Effector CD4-positive, alpha-beta T cell (primary cell): ENCODE measurements around the gene COX11.

Source experiments
- DNase-seq: peaks from one replicate; pipeline ENCODE4 v3.0.0-alpha.2; 2020

The COX11 gene

DNA sequence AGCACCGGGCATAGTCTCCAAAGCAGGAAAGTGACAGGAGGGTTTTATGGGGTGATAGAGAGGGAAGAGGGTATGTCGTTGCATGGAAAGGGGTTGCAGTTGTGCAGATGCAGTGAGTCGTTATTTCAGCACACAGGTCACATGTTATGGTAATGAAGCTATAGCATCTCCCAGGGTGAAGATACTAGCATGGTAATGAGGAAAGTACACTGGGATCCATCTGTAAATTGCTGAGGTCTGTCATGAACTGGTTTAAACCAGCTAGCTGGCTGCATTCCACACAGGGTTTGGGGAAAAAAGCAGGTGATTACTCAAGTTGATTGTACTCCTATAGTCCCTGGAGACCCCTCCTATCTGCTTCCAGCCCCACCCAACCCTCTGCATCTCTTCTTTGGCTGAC lies 11.7 kb downstream of the COX11 start:
- DNase-seq, result no peak

DNA sequence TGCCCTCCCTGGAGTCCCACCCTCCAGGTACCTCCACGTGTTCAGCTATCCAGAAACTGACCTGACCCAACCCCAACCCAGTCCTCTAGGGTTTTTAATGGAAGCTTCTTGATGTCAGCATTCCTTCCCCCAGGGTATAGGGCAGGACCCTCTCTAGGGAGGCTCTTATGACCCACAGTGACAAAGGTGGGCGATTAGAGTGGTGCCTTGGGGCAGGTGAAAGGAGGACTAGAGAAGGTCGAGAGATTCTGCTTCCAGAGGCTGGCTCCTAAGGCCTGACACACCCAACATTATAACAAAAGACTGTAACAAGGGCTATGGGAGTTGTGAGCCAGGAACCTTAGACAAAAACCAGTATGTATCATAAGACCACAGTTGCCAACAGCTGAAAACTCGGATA lies 17.2 kb downstream of the COX11 start:
- no peak for DNase-seq

DNA sequence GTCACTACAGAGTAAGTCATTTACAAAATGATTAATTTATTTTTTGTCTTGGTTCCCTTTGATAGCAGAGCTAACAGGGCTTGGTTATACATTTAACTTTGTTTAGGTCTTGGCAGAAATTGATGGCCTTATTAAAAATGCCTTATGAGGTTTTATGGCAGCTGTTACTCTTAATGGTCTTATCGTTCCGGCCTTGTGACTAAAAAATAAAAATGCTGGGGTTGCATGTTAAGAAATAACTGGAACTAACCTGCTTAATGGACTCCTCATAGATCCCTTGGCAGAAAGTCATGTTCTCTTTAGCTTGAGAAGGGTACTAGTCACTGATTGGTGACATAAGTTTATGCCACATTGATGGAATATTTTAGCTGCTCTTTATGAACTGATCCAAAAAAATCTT lies 18.3 kb downstream of the COX11 start:
- no peak for DNase-seq

DNA sequence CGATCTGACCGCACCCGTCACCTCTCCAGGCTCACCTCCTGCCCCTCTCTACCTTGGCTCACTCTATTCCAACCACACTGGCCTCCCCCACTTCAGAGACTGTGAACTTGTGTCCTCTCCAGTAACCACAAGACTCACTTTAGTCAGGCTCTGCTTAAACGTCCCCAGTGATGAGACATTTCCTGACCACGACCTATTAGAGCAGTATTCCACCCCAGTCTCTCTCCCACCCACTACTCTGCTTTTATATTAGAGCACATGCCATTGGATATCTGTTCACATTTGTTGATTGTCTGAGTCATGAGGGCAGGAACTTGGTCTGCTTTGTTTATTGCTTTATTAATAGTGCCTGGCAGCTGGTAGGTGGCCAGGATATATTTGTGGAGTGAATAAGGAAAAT lies 20.1 kb downstream of the COX11 start:
- no peak for DNase-seq

DNA sequence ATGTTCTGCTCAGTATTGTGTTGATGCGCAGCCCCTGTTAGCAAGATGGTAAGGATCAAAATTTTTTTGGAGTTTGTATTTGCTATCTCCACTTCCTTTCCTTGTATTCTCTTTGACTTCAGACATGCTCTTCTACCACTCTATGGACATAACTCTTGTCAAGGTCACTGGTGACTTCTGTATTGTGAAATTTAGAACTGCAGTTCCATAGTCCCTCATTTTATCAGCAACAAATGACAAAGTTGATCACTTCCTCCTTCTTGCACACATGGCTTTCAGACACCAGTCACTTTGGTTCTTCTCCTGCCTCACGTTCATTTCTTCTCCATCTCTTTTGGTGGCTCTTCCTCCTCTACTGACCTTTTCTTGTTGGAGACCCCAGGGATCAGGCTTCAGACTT lies 21.1 kb downstream of the COX11 start:
- no peak for DNase-seq

DNA sequence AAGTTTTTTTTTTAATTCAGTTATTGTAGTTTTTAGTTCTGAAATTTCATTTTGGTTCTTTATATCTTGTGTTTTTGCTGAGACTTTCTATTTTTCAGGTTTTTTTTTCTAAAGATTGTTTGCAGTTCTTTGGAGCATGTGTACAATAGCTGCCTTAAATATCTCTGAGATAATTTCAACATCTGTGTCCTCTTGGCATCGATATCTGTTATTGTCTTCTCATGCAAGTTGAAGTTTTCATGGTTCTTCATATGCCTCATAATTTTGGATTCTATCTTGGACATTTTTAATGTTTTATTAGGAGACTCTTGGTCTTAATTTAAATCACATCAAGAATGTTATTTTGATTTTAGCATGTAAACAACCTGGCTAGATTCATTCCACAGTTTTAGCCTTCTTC lies 22.8 kb downstream of the COX11 start:
- DNase-seq, result no peak

DNA sequence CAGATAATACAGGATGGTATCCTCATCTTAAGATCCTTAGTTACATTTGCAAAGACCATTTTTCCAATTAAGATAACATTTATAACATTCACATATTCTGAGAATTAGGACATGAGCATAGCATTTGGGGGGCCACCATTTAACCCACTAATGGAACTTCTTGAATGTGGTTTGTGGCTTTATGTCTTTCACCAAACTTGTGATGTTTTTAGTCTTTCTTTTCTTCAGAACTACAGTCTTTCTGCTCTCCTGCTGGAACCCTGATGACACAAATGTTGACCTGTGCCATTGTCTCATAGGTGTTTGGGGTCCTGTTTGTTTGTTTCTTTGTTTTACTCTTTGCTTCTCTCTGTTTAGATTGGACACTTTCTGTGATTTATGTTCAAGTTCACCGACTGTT lies 23.2 kb downstream of the COX11 start:
- DNase-seq, result no peak

DNA sequence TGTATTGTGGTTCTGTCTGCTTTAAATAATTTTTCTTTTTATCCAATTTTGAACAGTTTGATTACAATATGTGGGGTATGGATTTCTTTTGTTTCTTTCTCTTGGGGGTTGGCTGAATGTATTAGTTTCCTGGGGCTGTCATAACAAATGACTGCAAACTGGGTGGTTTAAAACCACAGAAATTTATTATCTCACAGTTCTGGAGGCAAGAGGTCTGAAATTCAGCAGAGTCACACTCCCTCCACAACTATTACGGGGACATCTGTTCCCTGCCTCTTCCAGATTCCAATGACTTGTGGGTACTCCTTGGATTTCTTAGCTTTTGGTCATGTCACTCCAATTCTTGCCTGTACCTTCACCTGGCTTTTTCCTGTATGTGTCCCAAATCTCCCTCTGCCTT lies 23.7 kb downstream of the COX11 start:
- no peak for DNase-seq

DNA sequence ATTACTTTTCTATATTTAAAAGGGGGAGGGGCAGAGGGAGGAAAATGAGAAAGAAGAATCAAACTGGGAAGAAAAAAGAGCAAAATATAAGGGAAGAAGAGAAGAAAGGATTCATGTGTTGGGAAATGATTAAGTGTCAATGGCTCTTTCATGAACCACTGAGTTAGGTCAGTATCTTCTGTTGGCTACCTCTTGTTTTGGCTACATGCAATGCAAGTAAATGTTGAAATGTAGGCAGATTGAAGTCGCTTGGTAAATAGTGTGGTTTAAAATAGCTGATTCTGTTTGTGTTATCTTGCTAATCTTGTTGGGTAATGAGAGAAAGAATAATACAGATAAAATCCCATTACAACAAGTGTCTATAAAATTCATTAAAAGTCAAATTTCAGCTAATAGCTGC lies 27.2 kb downstream of the COX11 start:
- DNase-seq, result no peak

DNA sequence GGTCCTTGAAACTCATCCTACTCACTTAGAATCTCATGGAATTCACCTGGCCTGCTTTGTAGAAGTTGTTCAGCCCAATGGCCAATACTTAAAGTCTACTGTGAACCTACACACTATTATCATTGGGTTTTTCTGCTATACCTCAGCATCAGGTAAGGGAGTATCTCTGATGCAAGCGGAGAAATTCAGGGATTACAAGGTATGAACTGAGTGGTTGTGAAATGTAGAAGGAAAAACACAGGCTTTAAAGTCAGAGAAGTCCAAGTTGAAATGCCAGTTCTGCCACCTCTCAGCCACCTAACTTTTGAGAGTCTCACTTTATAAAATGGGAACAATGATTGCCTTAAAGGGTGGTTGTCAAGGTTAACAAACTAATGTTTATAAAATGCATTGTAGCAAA lies 31.0 kb downstream of the COX11 start:
- DNase-seq, result no peak

DNA sequence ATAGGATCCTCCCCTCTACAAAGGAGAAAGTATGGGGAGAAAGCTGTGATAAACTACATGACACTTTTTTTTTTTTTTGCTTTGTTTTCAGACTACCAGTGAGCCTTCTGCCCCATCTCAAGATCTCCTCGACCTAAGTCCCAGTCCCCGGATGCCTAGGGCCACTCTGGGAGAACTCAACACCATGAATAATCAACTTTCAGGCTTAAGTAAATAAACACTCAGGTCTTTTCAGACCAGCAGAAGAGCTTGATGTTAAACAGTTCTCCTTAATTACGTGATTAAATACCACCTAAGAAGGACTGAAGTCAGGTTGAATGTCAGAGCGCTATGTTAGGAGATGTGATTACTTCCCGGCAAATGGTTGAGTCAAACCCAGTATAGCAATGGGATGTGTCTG lies 31.4 kb downstream of the COX11 start:
- no peak for DNase-seq

DNA sequence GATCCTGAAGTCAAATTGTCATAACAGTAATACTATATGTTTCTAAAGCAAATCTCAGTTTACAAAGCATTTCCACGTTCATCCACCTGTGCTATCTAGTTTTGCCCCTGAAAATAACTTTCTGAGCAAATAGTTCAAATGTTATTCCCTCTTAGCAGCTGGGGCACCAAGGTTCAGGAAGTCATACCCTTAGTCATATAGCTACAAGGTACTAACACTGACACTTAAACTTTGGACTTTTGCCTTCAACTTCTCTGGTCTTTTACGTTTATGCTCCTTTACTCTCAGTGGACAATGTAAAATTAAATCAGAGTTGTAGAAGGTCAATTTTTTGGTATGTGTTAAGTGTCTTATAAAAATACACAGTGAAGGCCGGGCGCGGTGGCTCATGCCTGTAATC lies 33.0 kb downstream of the COX11 start:
- no peak for DNase-seq

DNA sequence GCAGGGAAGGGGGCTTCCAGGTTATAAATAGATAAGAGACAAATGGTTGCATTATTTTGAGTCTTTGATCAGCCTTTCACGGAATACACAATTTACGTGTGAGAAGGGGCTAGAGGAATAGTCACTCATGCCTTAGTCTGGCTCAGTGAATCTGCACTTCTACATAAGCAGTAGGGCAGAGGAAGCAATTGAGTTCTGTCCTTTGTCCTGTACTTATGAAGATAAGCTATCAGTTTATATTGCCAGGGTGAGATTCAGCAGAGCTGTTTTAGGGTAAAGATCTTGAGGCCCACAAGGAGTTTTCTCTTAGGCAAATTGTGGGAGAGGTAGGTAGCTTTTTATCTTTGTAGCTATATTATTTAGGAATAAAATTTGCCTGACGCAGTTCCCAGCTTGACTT lies 34.5 kb downstream of the COX11 start:
- no peak for DNase-seq

DNA sequence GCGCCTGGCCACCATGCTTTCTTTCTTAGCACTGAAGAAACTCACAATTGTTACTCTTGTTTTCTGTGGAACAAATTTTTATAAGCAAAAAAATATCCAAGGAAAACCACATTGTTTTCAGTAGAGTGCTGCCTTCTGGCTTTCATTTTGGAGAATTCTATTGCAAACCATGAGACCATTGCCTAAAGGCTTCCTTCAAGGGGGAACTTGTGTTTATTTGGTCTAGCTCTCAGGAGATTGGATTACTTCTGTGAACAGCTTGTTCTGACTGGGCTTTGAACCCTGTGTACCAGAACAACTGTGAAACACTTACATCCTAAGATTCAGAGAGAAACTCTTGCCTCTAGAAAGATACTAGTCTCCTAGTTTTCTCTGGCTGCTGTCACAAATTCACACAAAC lies 35.7 kb downstream of the COX11 start:
- DNase-seq, result no peak

DNA sequence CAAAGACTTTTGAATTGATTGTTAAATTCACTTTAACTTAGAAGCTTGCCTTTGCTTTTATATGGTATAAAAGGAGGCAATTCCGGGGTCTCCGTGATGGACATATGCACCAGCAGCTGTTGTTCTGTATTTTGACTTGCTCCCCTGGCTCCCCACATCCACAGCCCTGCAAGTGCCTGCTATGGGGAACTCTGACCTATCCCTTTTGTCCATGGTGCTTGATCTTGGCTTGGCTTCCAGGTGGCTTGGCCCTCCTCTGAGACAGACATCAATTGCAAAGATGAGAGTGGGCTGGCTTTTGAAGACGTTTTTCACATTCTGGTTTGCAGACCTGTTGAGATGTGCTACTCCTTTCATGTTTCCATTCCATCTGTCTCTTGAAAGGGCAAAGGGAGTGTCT lies 40.9 kb downstream of the COX11 start:
- no peak for DNase-seq

DNA sequence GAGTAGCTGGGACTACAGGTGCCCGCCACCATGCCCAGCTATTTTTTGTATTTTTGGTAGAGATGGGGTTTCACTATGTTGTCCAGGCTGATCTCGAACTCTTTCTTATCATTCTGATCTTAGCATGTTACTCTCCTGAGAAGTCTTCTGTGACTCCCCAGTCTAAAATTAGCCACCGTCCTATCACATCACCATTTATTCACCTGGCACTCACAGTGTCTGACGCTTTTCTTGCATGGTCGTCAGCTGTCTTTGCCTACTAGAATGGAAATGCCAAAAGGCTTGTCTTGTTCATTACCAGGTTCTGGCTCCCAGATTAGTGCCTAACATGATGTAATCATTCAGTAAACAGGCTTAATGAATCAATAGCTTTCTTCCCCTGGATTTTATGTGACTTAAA lies 44.0 kb downstream of the COX11 start:
- DNase-seq, result no peak

DNA sequence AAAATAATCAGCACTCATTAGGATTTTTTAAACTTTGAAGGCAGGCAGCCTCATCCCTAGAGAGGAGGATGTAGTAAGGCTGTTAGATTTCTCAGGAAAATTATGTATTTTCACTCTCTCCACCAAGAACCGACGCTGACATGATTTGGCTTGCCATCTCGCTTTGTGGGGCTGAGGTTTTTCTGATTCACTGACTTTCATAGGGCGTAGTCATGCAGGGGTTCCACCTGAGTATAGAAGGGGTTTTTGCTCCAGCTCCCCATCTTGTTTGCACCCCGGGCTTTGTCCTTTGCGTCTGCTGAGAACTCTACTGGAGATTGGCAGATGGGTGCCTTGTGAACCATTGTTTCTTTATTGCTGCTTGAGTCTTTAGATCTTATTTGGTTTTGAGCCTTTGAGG lies 47.6 kb downstream of the COX11 start:
- DNase-seq, result no peak

DNA sequence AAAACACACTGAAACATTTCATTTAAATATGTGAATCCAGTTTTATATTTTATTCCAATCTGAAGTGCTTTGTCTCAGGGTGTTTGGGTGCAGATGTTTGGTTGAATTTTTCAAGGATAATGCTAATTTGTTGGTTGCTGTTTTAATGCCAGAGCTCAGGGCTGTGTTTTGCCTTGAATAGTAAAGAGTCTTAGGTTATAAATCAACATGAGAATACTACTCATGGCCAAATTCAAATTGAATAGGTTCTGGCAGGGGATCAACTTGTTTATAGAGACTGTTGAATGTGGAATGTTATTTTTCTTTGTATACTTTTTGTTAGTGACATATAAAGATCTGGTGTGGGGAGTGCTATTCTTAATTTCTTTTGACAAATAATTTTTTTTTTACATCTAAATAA lies 49.0 kb downstream of the COX11 start:
- DNase-seq, result no peak

DNA sequence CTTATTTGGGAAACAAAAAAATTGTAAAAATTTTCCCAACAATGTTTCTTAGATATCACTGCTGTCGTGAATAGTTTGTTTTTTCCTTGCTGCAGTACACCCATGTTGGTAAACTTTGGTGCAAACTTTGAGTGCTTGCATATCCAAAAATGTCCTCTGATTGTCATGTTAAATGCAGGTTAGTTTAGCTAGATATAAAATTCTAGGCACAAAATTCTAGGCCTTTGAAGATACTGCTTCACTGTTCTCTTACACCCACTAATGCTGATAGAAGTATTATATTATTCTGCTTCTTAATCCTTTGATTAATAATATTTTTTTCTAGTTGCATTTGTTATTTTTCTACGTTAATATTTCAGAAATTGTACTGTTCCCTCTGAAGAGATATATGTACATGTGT lies 51.7 kb downstream of the COX11 start:
- no peak for DNase-seq
